OCI-LY7 (cell line): ENCODE results near the gene SLC39A10.
"Not testable (repeated sequence)": the region's sequence is repeated elsewhere in the genome, so short reads cannot be mapped to it uniquely, and the experiment has no call there.

Source experiments
- CTCF ChIP-seq: fragments of 200-600 bp; sonication (generic); conservative IDR thresholded peaks from 2 replicates; pipeline ENCODE4 v1.5.1; 2014; ENCODE audit warnings: mild to moderate bottlenecking, antibody characterized with exemption, low read length, moderate library complexity, mixed read lengths
- EZH2phosphoT487 ChIP-seq: fragments of 200-600 bp; sonication (generic); IDR thresholded peaks from 2 replicates; pipeline ENCODE4 v1.6.1; 2018; ENCODE audit warnings: low read depth, borderline replicate concordance, mild to moderate bottlenecking, mixed run types, antibody characterized with exemption, low read length, moderate library complexity, mixed read lengths

GRCh38 chr2:195648370-195648769 is 8.7 kb upstream of the SLC39A10 start:
- TF ChIP-seq CTCF, EZH2phosphoT487: not testable (repeated sequence)
